ENCODE results near the gene COMT.

The COMT gene

DNA sequence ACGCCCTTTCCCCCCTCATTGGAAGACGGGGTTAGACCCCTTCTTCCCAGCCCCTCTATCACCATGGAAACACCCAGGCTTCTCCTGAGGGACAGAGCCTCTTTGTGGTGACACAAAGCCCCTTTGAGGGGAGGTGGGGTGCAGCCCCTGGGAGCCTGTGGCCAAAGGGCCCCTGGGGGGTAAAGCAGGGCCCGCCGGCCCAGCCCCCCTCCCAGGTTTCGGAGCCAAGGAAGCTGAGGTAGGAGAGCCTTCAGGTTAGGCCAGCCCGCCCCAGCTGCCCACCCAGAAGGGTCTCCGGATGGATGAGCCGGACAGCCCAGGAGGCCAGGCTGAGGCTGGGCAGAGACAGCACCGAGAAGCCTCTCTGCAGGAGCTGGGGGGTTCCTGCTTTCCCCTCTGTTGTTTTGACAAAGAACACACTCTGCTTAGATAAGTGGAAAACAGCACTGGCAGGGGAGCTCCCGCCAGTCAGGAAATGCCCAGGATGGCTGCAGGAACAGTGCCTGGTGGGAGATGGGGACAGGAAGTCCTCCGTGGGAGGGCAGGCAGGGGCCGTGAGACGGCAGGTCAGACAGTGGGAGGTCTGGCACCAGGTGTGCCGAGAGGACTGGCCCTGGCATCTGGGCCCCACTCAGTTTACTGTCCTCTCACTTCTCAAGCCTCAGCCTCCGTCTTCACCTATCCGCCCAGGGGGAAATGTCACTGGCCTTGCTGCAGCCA lies 56.8 kb downstream of the COMT start:
- DNase-seq: no peak

DNA sequence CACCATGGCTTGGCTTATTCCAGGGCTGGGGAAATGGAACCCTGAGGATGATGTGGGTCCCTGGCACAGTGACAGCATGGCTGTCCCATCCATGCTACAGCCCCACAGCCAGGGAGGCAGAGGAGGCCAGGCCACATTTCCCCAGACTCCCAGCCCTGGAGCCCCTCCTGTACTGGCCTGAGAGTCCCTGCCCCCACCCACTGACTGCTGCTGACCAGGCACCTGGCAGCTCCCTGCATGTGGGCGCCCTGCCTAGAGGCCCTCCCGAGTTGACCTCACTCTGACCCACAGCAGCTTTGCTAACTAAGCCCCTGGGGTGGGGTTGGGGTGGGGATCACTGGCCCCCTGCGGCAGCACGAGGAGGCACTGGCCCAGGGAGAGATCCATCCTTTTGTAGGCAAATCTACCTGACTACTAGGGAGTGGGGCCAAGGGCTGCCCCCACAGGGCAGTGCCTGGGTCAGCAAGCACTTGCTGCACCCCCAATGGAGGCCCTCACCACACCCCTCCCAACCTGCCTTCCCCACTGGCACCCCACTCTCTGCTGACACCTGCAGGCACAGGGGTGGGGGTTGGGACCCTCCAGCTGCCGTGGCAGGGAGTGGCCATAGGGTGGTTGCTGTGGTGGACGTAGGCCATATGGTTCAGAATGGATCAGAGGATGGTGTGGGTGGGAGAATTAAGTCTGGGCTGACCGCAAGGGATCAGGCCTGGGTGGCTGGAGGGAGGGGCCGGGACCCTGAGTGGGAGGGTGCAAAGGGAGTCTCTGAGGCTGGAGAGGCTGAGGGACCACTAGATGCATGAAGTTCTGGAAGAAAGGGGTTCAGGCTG lies 57.6 kb downstream of the COMT start:
- no peak for DNase-seq

GRCh38 chr22:20000246-20001081 lies 58.9 kb downstream of the COMT start:
- no peak for DNase-seq

- no peak for DNase-seq
Measured at GRCh38 chr22:20001082-20001638, 59.6 kb downstream of the COMT start.

DNA sequence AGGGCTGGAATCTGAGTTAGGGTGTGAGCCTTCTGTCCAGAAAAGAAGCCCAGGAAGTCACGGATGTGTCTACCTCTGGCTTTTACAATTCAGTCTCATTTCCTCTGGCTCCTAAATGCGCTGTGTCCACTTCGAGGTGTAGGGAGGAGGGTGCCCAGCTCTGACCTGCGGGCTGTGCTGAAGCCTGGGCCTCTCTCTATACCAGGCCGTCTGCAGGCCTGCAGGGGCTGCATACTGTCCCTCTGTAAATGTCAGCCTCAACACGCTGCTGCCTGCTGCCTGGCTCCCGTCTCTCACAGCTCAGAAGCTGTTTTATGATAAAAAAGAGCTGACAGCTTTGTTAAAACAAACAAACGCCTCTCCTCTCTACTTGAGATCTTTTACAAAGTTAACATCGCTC lies 60.6 kb downstream of the COMT start:
- DNase-seq: no peak

DNA sequence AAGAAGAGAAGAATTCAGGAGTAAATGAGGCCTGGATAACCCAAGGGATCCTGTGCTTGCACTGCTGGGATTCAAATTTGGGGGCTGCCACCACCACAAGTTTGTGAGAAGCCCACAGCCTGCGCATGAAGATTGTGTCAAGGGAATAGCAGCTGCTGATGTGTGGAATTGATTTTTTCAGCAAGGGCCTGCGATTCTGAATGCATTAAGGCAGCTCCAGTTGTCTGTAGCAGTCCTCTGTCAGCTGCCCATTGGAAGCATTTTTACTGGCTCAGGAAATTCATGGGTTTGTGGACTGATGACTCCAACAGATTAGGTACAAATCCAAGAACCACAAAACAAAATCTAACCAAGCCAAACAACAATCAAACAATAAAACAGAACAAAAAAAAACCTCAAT lies 61.1 kb downstream of the COMT start:
- DNase-seq: no peak

GRCh38 chr22:20003304-20003703 lies 61.7 kb downstream of the COMT start:
- no peak for DNase-seq

- no peak for DNase-seq
Measured at GRCh38 chr22:20004464-20004863, 62.9 kb downstream of the COMT start.

- no peak for DNase-seq
Measured at GRCh38 chr22:20008221-20008995, 66.8 kb downstream of the COMT start.

DNA sequence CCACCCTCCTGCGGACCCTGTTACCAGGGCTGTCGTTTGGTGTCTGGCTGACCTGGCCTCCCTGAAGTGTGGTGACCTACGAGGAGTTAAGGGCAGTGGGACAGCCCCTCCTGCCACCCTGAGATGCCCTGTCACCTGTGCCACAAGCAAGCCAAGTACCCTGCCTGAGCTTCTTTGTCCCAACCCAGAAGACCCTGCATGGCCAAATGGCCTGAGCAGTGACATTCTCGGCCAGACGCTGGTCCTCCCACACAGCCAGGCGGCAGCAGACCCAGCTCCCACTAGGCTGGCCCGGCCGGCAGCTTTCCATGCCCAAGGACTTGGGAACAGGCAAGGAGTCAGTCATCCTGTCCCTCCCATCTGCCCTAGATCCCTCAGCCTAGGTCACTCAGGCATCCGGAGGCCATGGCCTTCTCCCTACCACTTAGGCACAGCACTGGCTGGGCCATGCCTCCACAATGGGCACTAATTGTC lies 67.5 kb downstream of the COMT start:
- DNase-seq: no peak

GRCh38 chr22:20009582-20010306 lies 68.2 kb downstream of the COMT start:
- DNase-seq: no peak

GRCh38 chr22:20010307-20011122 lies 68.9 kb downstream of the COMT start:
- no peak for DNase-seq

- DNase-seq: no peak
Measured at GRCh38 chr22:20011123-20011992, 69.8 kb downstream of the COMT start.

DNA sequence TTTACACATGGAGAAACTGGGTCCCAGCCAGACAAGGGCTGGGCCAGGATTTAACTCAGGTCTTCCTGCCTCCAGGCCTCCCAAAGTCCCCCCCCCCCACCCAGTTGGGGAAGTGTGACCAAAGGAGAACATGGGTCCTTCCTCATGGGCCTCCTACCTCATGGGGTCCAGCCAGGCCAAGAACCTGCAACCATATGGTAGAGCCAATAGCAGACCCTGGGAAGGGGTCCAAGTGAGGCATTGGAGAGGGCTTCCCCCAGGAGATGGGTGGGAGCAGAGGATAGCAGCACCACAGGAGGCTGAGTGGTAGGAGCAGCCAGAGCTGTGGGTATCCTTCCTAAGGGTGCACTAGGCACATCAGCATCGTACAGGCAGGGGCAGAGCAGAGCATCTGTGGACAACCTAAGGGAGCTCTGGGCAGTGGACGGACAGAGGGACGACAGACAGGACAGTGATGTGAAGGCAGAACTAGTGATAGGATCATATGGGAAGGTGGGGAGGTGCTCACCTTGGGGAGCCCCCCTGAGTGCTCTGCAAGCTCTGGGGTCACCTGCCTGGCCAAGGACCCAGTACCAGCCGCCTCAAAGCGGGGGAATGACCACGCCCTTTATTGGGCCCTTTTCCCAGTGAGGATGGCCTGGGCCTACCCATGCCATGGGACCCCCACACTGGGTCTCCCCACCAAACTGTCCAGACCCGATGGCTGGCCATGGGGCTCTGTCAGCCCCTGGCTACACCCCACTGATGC lies 70.6 kb downstream of the COMT start:
- DNase-seq: no peak

DNA sequence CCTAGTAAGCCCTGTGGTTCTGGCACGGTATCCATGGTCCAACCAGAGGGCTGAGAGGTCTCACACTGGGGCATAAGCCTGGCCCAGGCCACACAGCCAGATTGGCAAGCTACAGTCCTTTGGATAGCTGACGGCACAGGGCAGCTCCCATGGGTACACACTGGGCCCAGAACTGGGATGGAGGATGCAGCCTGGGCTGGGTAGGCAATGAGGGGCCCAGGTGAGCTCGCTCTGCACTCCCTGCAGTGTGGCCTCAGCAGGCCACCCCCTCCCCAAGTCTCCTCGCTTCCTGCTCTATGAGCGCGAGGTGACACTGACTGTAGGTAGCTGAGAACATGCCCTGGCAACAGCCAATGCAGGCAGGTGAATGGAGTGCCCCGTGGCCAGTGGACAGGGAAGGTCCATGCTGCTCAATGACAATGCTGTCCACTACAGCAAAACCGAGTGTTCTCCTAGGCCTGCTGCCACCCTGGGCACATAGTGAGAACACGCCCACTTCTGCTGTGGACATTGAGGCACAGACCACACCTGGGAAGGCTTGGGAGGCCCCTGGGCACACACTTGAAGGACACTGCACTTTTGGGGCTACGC lies 71.3 kb downstream of the COMT start:
- DNase-seq: no peak

DNA sequence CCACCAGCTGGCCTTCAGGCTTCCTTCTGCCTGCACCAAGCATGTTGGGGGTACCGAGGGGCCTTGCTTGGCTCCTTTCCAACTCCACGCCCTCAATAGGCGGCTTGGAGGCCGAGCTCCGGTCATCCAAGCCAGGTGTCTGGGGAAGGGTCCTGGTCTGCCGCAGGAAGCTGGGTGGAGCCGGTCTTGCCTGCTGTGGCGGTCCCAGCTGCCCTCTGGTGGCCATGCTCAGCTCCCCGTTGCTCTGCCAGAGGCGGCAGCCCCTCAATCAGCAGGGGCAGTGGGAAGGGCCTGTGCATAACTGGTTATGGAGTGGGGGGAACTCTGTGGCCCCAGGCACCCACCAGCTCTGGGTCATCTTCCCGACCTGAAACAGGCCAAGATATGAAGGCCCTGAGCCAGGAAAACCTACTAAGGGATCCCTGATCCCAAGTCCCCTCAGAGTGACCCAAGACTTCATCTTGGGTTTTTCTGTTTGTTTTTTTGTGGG lies 71.9 kb downstream of the COMT start:
- DNase-seq: peak; percentile 4

GRCh38 chr22:20014526-20015186 lies 73.1 kb downstream of the COMT start:
- no peak for DNase-seq

GRCh38 chr22:20015187-20015625 lies 73.6 kb downstream of the COMT start:
- no peak for DNase-seq
